Astrocyte (in vitro differentiated cells and primary cell): Measurements from ENCODE around the gene CD1D. TPM values are rescaled to one million over a fixed set of nuclear protein-coding genes. Genes with fewer than 3 reads are reported as not detected.

Source experiments
- DNase-seq: peaks from one replicate; pipeline ENCODE4 v3.0.0-alpha.2; 2010; ENCODE audit warnings: low read depth
- FAIRE-seq: peaks from 2 replicates; lab custom pipeline; 2011; peaks lifted over from hg19 to GRCh38; lab: Jason Lieb, UNC
- H2AFZ ChIP-seq: 2 replicates; pipeline ENCODE4 v1.6.0; 2012; ENCODE audit warnings: low read depth, low read length, inconsistent platforms
- H3K27ac ChIP-seq: 2 replicates; pipeline ENCODE4 v1.5.1; 2011; ENCODE audit warnings: low read depth, low read length, inconsistent platforms
- H3K27me3 ChIP-seq: 2 replicates; pipeline ENCODE4 v1.6.0; 2011; ENCODE audit warnings: low read length, inconsistent platforms; ENCODE audit not compliant: insufficient read depth
- H3K36me3 ChIP-seq: 2 replicates; pipeline ENCODE4 v1.5.1; 2011; ENCODE audit warnings: low read length, inconsistent platforms; ENCODE audit not compliant: insufficient read depth
- H3K4me1 ChIP-seq: 2 replicates; pipeline ENCODE4 v1.5.1; 2011; ENCODE audit warnings: low read length, inconsistent platforms; ENCODE audit not compliant: insufficient read depth
- H3K4me2 ChIP-seq: 2 replicates; pipeline ENCODE4 v1.6.0; 2012; ENCODE audit warnings: low read length, inconsistent platforms
- H3K4me3 ChIP-seq: 2 replicates; pipeline ENCODE4 v1.5.1; 2011; ENCODE audit warnings: low read depth, mild to moderate bottlenecking, low read length, inconsistent platforms; ENCODE audit not compliant: insufficient read depth
- H3K79me2 ChIP-seq: 2 replicates; pipeline ENCODE4 v1.6.0; 2012; ENCODE audit warnings: mild to moderate bottlenecking, low read length, inconsistent platforms; ENCODE audit not compliant: insufficient read depth
- H3K9ac ChIP-seq: 2 replicates; pipeline ENCODE4 v1.6.0; 2012; ENCODE audit warnings: mild to moderate bottlenecking, low read length, inconsistent platforms
- H3K9me3 ChIP-seq: 2 replicates; pipeline ENCODE4 v1.5.1; 2012; ENCODE audit warnings: low read depth, mild to moderate bottlenecking, low read length, inconsistent platforms; ENCODE audit not compliant: insufficient read depth
- H4K20me1 ChIP-seq: 2 replicates; pipeline ENCODE4 v1.6.0; 2012; ENCODE audit warnings: low read length, inconsistent platforms; ENCODE audit not compliant: insufficient read depth
- H3K27ac Mint-ChIP-seq: one replicate; pipeline ENCODE4 v1.8.0; 2021; ENCODE audit warnings: mild to moderate bottlenecking, mixed read lengths; ENCODE audit not compliant: unreplicated experiment
- H3K27me3 Mint-ChIP-seq: one replicate; pipeline ENCODE4 v1.8.0; 2021; ENCODE audit warnings: low read depth, mixed read lengths; ENCODE audit not compliant: unreplicated experiment
- H3K36me3 Mint-ChIP-seq: one replicate; pipeline ENCODE4 v1.8.0; 2021; ENCODE audit warnings: low read depth, mixed read lengths; ENCODE audit not compliant: unreplicated experiment
- H3K4me1 Mint-ChIP-seq: one replicate; pipeline ENCODE4 v1.8.0; 2021; ENCODE audit warnings: low read depth, mixed read lengths; ENCODE audit not compliant: unreplicated experiment
- H3K4me3 Mint-ChIP-seq: one replicate; pipeline ENCODE4 v1.8.0; 2021; ENCODE audit warnings: mild to moderate bottlenecking, moderate library complexity, mixed read lengths; ENCODE audit not compliant: unreplicated experiment
- H3K9me3 Mint-ChIP-seq: one replicate; pipeline ENCODE4 v1.8.0; 2021; ENCODE audit warnings: mild to moderate bottlenecking, mixed read lengths; ENCODE audit not compliant: unreplicated experiment
- CTCF ChIP-seq: IDR thresholded peaks from 2 replicates; pipeline ENCODE4 v1.5.1; 2011; ENCODE audit warnings: low read depth, mild to moderate bottlenecking, inconsistent platforms, low read length, moderate library complexity; ENCODE audit not compliant: insufficient read depth
- EZH2 ChIP-seq: IDR thresholded peaks from 2 replicates; pipeline ENCODE4 v1.6.1; 2012; ENCODE audit warnings: mild to moderate bottlenecking, low read length, inconsistent platforms; ENCODE audit not compliant: insufficient read depth
- total RNA-seq: library from RNA; stranded (reverse); gene quantifications from 2 replicates; pipeline ENCODE4 v1.2.1, GENCODE V29; 2021

CD1D gene
- total RNA-seq, 1 donor from 2014 or later: 0.18 TPM

DNA sequence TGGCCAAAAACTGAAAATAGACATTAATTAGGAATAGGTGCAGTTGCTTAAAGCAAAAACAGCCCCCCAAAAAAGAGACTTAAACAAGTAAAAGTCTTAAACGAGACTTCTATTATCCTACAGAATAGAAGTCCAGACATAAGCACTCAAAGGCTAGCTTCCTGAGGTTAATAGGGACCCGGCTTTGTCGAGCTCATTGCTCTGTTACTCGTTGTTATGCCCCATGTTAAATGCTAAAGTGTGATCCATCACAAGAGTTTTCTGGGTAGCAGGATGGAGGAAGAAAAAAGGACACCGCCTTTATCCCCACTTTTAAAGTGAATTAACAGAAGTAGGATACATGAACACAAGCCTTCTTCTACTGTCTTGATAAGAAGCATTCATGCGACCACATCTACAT is 10.6 kb downstream of the CD1D start:
- no peak for DNase-seq
- Mint-ChIP-seq H3K4me1 (no peaks in the 10 kb centered on the region), H3K27ac (no peak overlapping the region), H3K27me3 (peaks cover 8% of the 10 kb centered on the region), H3K9me3 (peaks cover 3% of the 10 kb centered on the region), H3K4me3 (no peak overlapping the region), H3K36me3 (no peaks in the 10 kb centered on the region)
- H4K20me1 ChIP-seq: no peaks in the 10 kb centered on the region
- no peak overlapping the region for H3K9ac ChIP-seq
- H3K4me1 ChIP-seq: no peaks in the 10 kb centered on the region
- peaks cover 5% of the 10 kb centered on the region for H3K27me3 ChIP-seq
- H3K27ac ChIP-seq: no peak overlapping the region
- H3K79me2 ChIP-seq: no peaks in the 10 kb centered on the region
- no peak for FAIRE-seq
- no peak overlapping the region for H3K4me2 ChIP-seq
- no peaks in the 10 kb centered on the region for H3K9me3 ChIP-seq
- H2AFZ ChIP-seq: no peak overlapping the region
- H3K4me3 ChIP-seq: no peak overlapping the region
- H3K36me3 ChIP-seq: no peaks in the 10 kb centered on the region
- TF ChIP-seq EZH2: no peak

DNA sequence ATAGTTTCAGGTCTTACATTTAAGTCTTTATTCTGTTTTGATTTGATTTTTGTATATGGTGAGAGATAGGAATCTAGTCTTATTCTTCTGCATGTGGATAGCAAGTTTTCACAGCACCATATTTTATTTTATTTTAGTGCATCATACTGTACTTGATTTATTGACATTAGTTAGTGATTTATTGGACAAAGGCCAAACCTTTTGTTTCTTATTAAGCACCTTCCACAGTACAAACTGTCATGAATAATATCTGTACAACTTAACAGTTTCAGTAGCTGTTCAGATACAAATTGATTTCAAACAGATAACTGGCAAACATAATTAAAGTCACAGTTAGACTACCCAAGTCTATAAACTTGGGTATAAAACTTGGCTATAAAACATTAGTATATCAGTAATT is 15.8 kb downstream of the CD1D start:
- H3K4me3 Mint-ChIP-seq: no peak overlapping the region
- H3K27ac Mint-ChIP-seq: no peak overlapping the region
- peaks cover 3% of the 10 kb centered on the region for H3K9me3 Mint-ChIP-seq
- Histone ChIP-seq H3K27me3 (peaks cover 3% of the 10 kb centered on the region), H3K4me2 (no peak overlapping the region), H3K36me3 (no peaks in the 10 kb centered on the region), H3K79me2 (no peaks in the 10 kb centered on the region), H3K9ac (no peak overlapping the region), H2AFZ (no peak overlapping the region), H4K20me1 (no peaks in the 10 kb centered on the region), H3K9me3 (no peaks in the 10 kb centered on the region), H3K4me3 (no peak overlapping the region), H3K27ac (no peak overlapping the region), H3K4me1 (no peaks in the 10 kb centered on the region)
- no peaks in the 10 kb centered on the region for H3K4me1 Mint-ChIP-seq
- FAIRE-seq (no peak), DNase-seq (no peak)
- H3K27me3 Mint-ChIP-seq: no peaks in the 10 kb centered on the region
- TF ChIP-seq EZH2 (no peak), CTCF (no peak)
- H3K36me3 Mint-ChIP-seq: no peaks in the 10 kb centered on the region

DNA sequence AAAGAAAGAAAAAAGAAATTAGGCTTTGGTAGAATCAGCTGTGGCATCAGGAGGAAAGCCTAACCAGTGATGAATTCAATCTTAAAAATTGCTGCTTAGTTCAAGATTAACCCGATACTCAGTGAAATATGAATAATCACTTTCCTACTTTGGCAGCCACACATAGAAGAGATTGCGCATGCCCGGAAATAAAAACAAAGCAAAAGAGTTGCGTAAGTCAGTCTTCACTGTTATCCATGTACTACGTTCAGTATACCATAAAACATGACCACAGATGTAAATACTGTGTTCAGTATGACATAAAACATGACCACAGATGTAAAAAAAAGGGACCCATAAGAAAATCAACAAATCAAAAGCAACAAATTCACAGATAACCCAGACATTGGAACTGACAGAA is 19.2 kb downstream of the CD1D start:
- no peaks in the 10 kb centered on the region for H3K36me3 Mint-ChIP-seq
- Histone ChIP-seq H3K27me3 (no peaks in the 10 kb centered on the region), H3K36me3 (no peaks in the 10 kb centered on the region), H3K79me2 (no peaks in the 10 kb centered on the region), H3K9ac (no peak overlapping the region), H3K4me3 (no peak overlapping the region), H3K27ac (no peak overlapping the region), H4K20me1 (no peaks in the 10 kb centered on the region), H3K4me2 (no peak overlapping the region), H2AFZ (no peak overlapping the region), H3K4me1 (no peaks in the 10 kb centered on the region), H3K9me3 (no peaks in the 10 kb centered on the region)
- no peak for DNase-seq
- no peak overlapping the region for H3K4me3 Mint-ChIP-seq
- TF ChIP-seq CTCF: no peak
- TF ChIP-seq EZH2: no peak
- FAIRE-seq: no peak
- H3K4me1 Mint-ChIP-seq: no peaks in the 10 kb centered on the region
- H3K9me3 Mint-ChIP-seq: no peaks in the 10 kb centered on the region
- no peaks in the 10 kb centered on the region for H3K27me3 Mint-ChIP-seq
- H3K27ac Mint-ChIP-seq: no peak overlapping the region
